ENCODE data around the gene RSAD1.
A peak's percentile ranks its signal among the peaks of the same experiment; 100 is the strongest.

The RSAD1 gene

GRCh38 chr17:50477976-50478375 lies 684 bp upstream of the RSAD1 start:
- no peak overlapping the region for H3K9ac ChIP-seq (ENCODE audit: low read depth, low read length)
- H3K4me1 ChIP-seq (ENCODE audit: control insufficient read depth, insufficient read depth, low read length): no peaks in the 10 kb centered on the region
- H3K4me3 ChIP-seq (ENCODE audit: low read depth, low read length): peak overlapping the region; percentile 90

GRCh38 chr17:50479522-50480141 lies 972 bp downstream of the RSAD1 start:
- no peaks in the 10 kb centered on the region for H3K4me1 ChIP-seq (ENCODE audit: control insufficient read depth, insufficient read depth, low read length)
- peaks cover 14% of the 10 kb centered on the region for H3K27me3 ChIP-seq (ENCODE audit: control insufficient read depth, insufficient read depth, low read length)
- H3K4me3 ChIP-seq (ENCODE audit: low read depth, low read length): peak overlapping the region; percentile 90
- H3K9me3 ChIP-seq (ENCODE audit: control insufficient read depth, insufficient read depth, low read length): no peaks in the 10 kb centered on the region
- no peak overlapping the region for H3K9ac ChIP-seq (ENCODE audit: low read depth, low read length)
- peaks cover 3% of the 10 kb centered on the region for H3K36me3 ChIP-seq (ENCODE audit: control insufficient read depth, insufficient read depth, low read length)

More at GRCh38 chr17:50477976-50478375, 684 bp upstream of the RSAD1 start:
- no peaks in the 10 kb centered on the region for H3K9me3 ChIP-seq (ENCODE audit: control insufficient read depth, insufficient read depth, low read length)
- peaks cover 4% of the 10 kb centered on the region for H3K36me3 ChIP-seq (ENCODE audit: control insufficient read depth, insufficient read depth, low read length)
- peaks cover 14% of the 10 kb centered on the region for H3K27me3 ChIP-seq (ENCODE audit: control insufficient read depth, insufficient read depth, low read length)

GRCh38 chr17:50480142-50480764 lies 1.6 kb downstream of the RSAD1 start:
- peaks cover 5% of the 10 kb centered on the region for H3K36me3 ChIP-seq (ENCODE audit: control insufficient read depth, insufficient read depth, low read length)
- no peak overlapping the region for H3K4me3 ChIP-seq (ENCODE audit: low read depth, low read length)
- peaks cover 11% of the 10 kb centered on the region for H3K27me3 ChIP-seq (ENCODE audit: control insufficient read depth, insufficient read depth, low read length)
- H3K9me3 ChIP-seq (ENCODE audit: control insufficient read depth, insufficient read depth, low read length): no peaks in the 10 kb centered on the region
- no peak overlapping the region for H3K9ac ChIP-seq (ENCODE audit: low read depth, low read length)
- H3K4me1 ChIP-seq (ENCODE audit: control insufficient read depth, insufficient read depth, low read length): no peaks in the 10 kb centered on the region

- H3K9ac ChIP-seq (ENCODE audit: low read depth, low read length): no peak overlapping the region
- no peaks in the 10 kb centered on the region for H3K4me1 ChIP-seq (ENCODE audit: control insufficient read depth, insufficient read depth, low read length)
- no peak overlapping the region for H3K4me3 ChIP-seq (ENCODE audit: low read depth, low read length)
- no peaks in the 10 kb centered on the region for H3K9me3 ChIP-seq (ENCODE audit: control insufficient read depth, insufficient read depth, low read length)
- H3K36me3 ChIP-seq (ENCODE audit: control insufficient read depth, insufficient read depth, low read length): peaks cover 5% of the 10 kb centered on the region
- H3K27me3 ChIP-seq (ENCODE audit: control insufficient read depth, insufficient read depth, low read length): peaks cover 9% of the 10 kb centered on the region
Measured at GRCh38 chr17:50480854-50481490, 2.3 kb downstream of the RSAD1 start.

GRCh38 chr17:50481648-50482047 lies 3.0 kb downstream of the RSAD1 start:
- H3K4me3 ChIP-seq (ENCODE audit: low read depth, low read length): no peak overlapping the region
- no peaks in the 10 kb centered on the region for H3K9me3 ChIP-seq (ENCODE audit: control insufficient read depth, insufficient read depth, low read length)
- no peaks in the 10 kb centered on the region for H3K4me1 ChIP-seq (ENCODE audit: control insufficient read depth, insufficient read depth, low read length)
- H3K9ac ChIP-seq (ENCODE audit: low read depth, low read length): no peak overlapping the region
- H3K36me3 ChIP-seq (ENCODE audit: control insufficient read depth, insufficient read depth, low read length): peaks cover 5% of the 10 kb centered on the region
- H3K27me3 ChIP-seq (ENCODE audit: control insufficient read depth, insufficient read depth, low read length): peaks cover 4% of the 10 kb centered on the region

GRCh38 chr17:50482110-50482509 lies 3.5 kb downstream of the RSAD1 start:
- no peaks in the 10 kb centered on the region for H3K4me1 ChIP-seq (ENCODE audit: control insufficient read depth, insufficient read depth, low read length)
- peaks cover 5% of the 10 kb centered on the region for H3K36me3 ChIP-seq (ENCODE audit: control insufficient read depth, insufficient read depth, low read length)
- no peaks in the 10 kb centered on the region for H3K9me3 ChIP-seq (ENCODE audit: control insufficient read depth, insufficient read depth, low read length)
- H3K4me3 ChIP-seq (ENCODE audit: low read depth, low read length): no peak overlapping the region
- peaks cover 3% of the 10 kb centered on the region for H3K27me3 ChIP-seq (ENCODE audit: control insufficient read depth, insufficient read depth, low read length)
- H3K9ac ChIP-seq (ENCODE audit: low read depth, low read length): no peak overlapping the region

- Histone ChIP-seq H3K9me3 (ENCODE audit: control insufficient read depth, insufficient read depth, low read length) (no peaks in the 10 kb centered on the region), H3K9ac (ENCODE audit: low read depth, low read length) (no peak overlapping the region), H3K27me3 (ENCODE audit: control insufficient read depth, insufficient read depth, low read length) (peaks cover 3% of the 10 kb centered on the region), H3K4me1 (ENCODE audit: control insufficient read depth, insufficient read depth, low read length) (no peaks in the 10 kb centered on the region), H3K4me3 (ENCODE audit: low read depth, low read length) (no peak overlapping the region), H3K36me3 (ENCODE audit: control insufficient read depth, insufficient read depth, low read length) (peaks cover 5% of the 10 kb centered on the region)
Measured at GRCh38 chr17:50482516-50482915, 3.9 kb downstream of the RSAD1 start.

- H3K36me3 ChIP-seq (ENCODE audit: control insufficient read depth, insufficient read depth, low read length): peaks cover 5% of the 10 kb centered on the region
- no peaks in the 10 kb centered on the region for H3K4me1 ChIP-seq (ENCODE audit: control insufficient read depth, insufficient read depth, low read length)
- no peaks in the 10 kb centered on the region for H3K27me3 ChIP-seq (ENCODE audit: control insufficient read depth, insufficient read depth, low read length)
- H3K9me3 ChIP-seq (ENCODE audit: control insufficient read depth, insufficient read depth, low read length): no peaks in the 10 kb centered on the region
- H3K9ac ChIP-seq (ENCODE audit: low read depth, low read length): no peak overlapping the region
- no peak overlapping the region for H3K4me3 ChIP-seq (ENCODE audit: low read depth, low read length)
Measured at GRCh38 chr17:50483266-50483665, 4.6 kb downstream of the RSAD1 start.

- Histone ChIP-seq H3K4me1 (ENCODE audit: control insufficient read depth, insufficient read depth, low read length) (no peaks in the 10 kb centered on the region), H3K9me3 (ENCODE audit: control insufficient read depth, insufficient read depth, low read length) (no peaks in the 10 kb centered on the region), H3K36me3 (ENCODE audit: control insufficient read depth, insufficient read depth, low read length) (peaks cover 5% of the 10 kb centered on the region), H3K27me3 (ENCODE audit: control insufficient read depth, insufficient read depth, low read length) (no peaks in the 10 kb centered on the region), H3K4me3 (ENCODE audit: low read depth, low read length) (no peak overlapping the region), H3K9ac (ENCODE audit: low read depth, low read length) (no peak overlapping the region)
Measured at GRCh38 chr17:50484386-50485155, 5.9 kb downstream of the RSAD1 start.

GRCh38 chr17:50487213-50488096 lies 8.8 kb downstream of the RSAD1 start:
- Histone ChIP-seq H3K36me3 (ENCODE audit: control insufficient read depth, insufficient read depth, low read length) (peaks cover 5% of the 10 kb centered on the region), H3K4me3 (ENCODE audit: low read depth, low read length) (no peak overlapping the region), H3K4me1 (ENCODE audit: control insufficient read depth, insufficient read depth, low read length) (no peaks in the 10 kb centered on the region), H3K9me3 (ENCODE audit: control insufficient read depth, insufficient read depth, low read length) (no peaks in the 10 kb centered on the region), H3K27me3 (ENCODE audit: control insufficient read depth, insufficient read depth, low read length) (no peaks in the 10 kb centered on the region), H3K9ac (ENCODE audit: low read depth, low read length) (no peak overlapping the region)

- H3K9me3 ChIP-seq (ENCODE audit: control insufficient read depth, insufficient read depth, low read length): no peaks in the 10 kb centered on the region
- H3K36me3 ChIP-seq (ENCODE audit: control insufficient read depth, insufficient read depth, low read length): peaks cover 5% of the 10 kb centered on the region
- no peak overlapping the region for H3K9ac ChIP-seq (ENCODE audit: low read depth, low read length)
- H3K4me1 ChIP-seq (ENCODE audit: control insufficient read depth, insufficient read depth, low read length): no peaks in the 10 kb centered on the region
- H3K27me3 ChIP-seq (ENCODE audit: control insufficient read depth, insufficient read depth, low read length): no peaks in the 10 kb centered on the region
- no peak overlapping the region for H3K4me3 ChIP-seq (ENCODE audit: low read depth, low read length)
Measured at GRCh38 chr17:50488880-50489279, 10.2 kb downstream of the RSAD1 start.
